Panc1 (cell line): ENCODE data around the gene HCN4. TPM values are rescaled to one million over a fixed set of nuclear protein-coding genes. Genes with fewer than 3 reads are reported as not detected.

Experiments used
- ATAC-seq: fragments of 200-7000 bp; cut with Tn5 transposase; 2 replicates; pipeline ENCODE4 v1.9.1; 2020; ENCODE audit warnings: mild to moderate bottlenecking, moderate library complexity
- BruUV-seq: library from RNA; stranded (reverse); fragments of 400-500 nt; replicated peaks from 2 replicates; lab custom pipeline; 2021; lab: Mats Ljungman, UMichigan
- CTCF ChIA-PET: fragments of 300-600 bp; sonication (Branson Sonifier 250); formaldehyde crosslinking; loops from one replicate; lab custom pipeline; 2022; ENCODE audit warnings: antibody characterized with exemption; lab: Charles Lee
- POLR2A ChIA-PET: fragments of 300-600 bp; sonication (Branson Sonifier 250); formaldehyde crosslinking; loops from one replicate; lab custom pipeline; 2022; ENCODE audit warnings: antibody characterized with exemption; lab: Charles Lee
- DNase-seq: peaks from one replicate; pipeline ENCODE4 v3.0.0-alpha.2; 2010; ENCODE audit warnings: low read depth, low spot score
- H3K27ac ChIP-seq: 2 replicates; pipeline ENCODE4 v1.5.1; 2011; ENCODE audit warnings: mild to moderate bottlenecking, low read length, inconsistent platforms
- H3K27me3 ChIP-seq: fragments of 200-500 bp; sonication (Bioruptor generic); 2 replicates; pipeline ENCODE4 v1.6.0; 2014; ENCODE audit warnings: low read length, inconsistent platforms; ENCODE audit not compliant: control insufficient read depth, insufficient read depth
- H3K36me3 ChIP-seq: fragments of 200-500 bp; sonication (Bioruptor generic); 2 replicates; pipeline ENCODE4 v1.5.1; 2014; ENCODE audit warnings: inconsistent platforms, mild to moderate bottlenecking, low read length, moderate library complexity; ENCODE audit not compliant: control insufficient read depth, insufficient read depth
- H3K4me1 ChIP-seq: 2 replicates; pipeline ENCODE4 v1.5.1; 2011; ENCODE audit warnings: inconsistent platforms, mild to moderate bottlenecking, low read length, moderate library complexity; ENCODE audit not compliant: control insufficient read depth, insufficient read depth
- H3K4me3 ChIP-seq, 2 experiments: 2 replicates each; pipeline ENCODE4 v1.5.1; 2011 to 2012; ENCODE audit warnings: low read depth in 2 of 2, low read length in 2 of 2, mild to moderate bottlenecking in 2 of 2, inconsistent platforms in 1 of 2, moderate library complexity in 1 of 2
- H3K9me3 ChIP-seq: fragments of 200-500 bp; sonication (Bioruptor generic); 2 replicates; pipeline ENCODE4 v1.5.1; 2014; ENCODE audit warnings: low read depth, mild to moderate bottlenecking, inconsistent platforms, low read length, moderate library complexity; ENCODE audit not compliant: control insufficient read depth, insufficient read depth
- POLR2AphosphoS5 ChIP-seq: IDR thresholded peaks from 2 replicates; pipeline ENCODE4 v1.6.1; 2012; ENCODE audit warnings: mild to moderate bottlenecking, low read depth, low read length, moderate library complexity
- SIN3A ChIP-seq: IDR thresholded peaks from 2 replicates; pipeline ENCODE4 v1.6.1; 2012; ENCODE audit warnings: low read depth, mild to moderate bottlenecking, low read length, moderate library complexity, borderline replicate concordance; ENCODE audit not compliant: insufficient read depth
- TCF7L2 ChIP-seq: IDR thresholded peaks from 2 replicates; pipeline ENCODE4 v1.6.1; 2011; ENCODE audit warnings: mild to moderate bottlenecking, low read depth, low read length, inconsistent platforms
- in situ Hi-C: cut with HindIII; loops from 2 replicates; pipeline ENCODE4 v1.10.0; 2016; ENCODE audit warnings: low sequenced_read_pairs, low pct_unique_long_range_greater_than_20kb
- intact Hi-C: fragments of 100-400 bp; cut with micrococcal nuclease; formaldehyde crosslinking; loops from one replicate; pipeline ENCODE4 v1.10.0; 2022; ENCODE audit not compliant: unreplicated experiment
- total RNA-seq: library from RNA; stranded (reverse); gene quantifications from one replicate; pipeline ENCODE4 v1.2.1, GENCODE V29; 2021; ENCODE audit not compliant: unreplicated experiment
- TF ChIP-seq, protein P1 (sequence below), 2 experiments: IDR thresholded peaks; 2 replicates each; pipeline ENCODE4 v1.6.1; 2011 to 2012; ENCODE audit warnings: low read depth in 2 of 2, control low read depth in 1 of 2, low read length in 1 of 2, mild to moderate bottlenecking in 1 of 2, moderate library complexity in 1 of 2; ENCODE audit not compliant: insufficient read depth in 1 of 2
- TF ChIP-seq, protein P2 (sequence below): fragments of 450-650 bp; IDR thresholded peaks from 2 replicates; pipeline ENCODE4 v1.5.1; 2017; ENCODE audit warnings: mild to moderate bottlenecking

Gene HCN4
- total RNA-seq, 1 experiment from 2014 or later: 0.15 TPM

DNA sequence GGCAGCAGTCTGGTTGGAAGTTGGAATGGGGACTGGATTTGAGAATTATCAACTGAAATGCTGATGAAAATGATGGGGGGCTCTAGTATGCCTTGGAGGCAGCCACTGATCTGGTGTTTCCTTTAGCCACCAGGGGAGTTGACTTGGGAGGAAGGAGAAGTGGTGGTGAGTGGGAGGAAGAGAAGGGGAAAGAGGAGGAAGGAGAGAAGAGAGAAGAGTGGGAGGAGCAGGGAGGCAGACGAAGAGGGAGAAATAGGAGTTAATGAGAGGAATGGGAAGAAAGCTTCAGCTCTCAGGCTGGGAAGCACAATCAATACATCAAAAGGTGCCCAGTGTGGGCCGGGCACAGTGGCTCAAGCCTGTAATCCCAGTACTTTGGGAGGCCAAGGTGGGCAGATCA, 23.3 kb upstream of the HCN4 start:
- in situ Hi-C loops (no loop called here), intact Hi-C loops (no loop called here)
- ChIA-PET POLR2A (no interaction called here), CTCF (no interaction called here)
- Histone ChIP-seq H3K27me3 (no peaks in the 10 kb centered on the region; the same call in 1 of the 2 replicates), H3K27ac (no peak overlapping the region), H3K9me3 (no peaks in the 10 kb centered on the region), H3K36me3 (no peaks in the 10 kb centered on the region), H3K4me1 (peaks cover 8% of the 10 kb centered on the region), H3K4me3 (no peak overlapping the region)
- TF ChIP-seq TCF7L2: no peak
- TF ChIP-seq POLR2AphosphoS5: no peak
- no peak for TF ChIP-seq SIN3A
- TF ChIP-seq, protein P1, sequence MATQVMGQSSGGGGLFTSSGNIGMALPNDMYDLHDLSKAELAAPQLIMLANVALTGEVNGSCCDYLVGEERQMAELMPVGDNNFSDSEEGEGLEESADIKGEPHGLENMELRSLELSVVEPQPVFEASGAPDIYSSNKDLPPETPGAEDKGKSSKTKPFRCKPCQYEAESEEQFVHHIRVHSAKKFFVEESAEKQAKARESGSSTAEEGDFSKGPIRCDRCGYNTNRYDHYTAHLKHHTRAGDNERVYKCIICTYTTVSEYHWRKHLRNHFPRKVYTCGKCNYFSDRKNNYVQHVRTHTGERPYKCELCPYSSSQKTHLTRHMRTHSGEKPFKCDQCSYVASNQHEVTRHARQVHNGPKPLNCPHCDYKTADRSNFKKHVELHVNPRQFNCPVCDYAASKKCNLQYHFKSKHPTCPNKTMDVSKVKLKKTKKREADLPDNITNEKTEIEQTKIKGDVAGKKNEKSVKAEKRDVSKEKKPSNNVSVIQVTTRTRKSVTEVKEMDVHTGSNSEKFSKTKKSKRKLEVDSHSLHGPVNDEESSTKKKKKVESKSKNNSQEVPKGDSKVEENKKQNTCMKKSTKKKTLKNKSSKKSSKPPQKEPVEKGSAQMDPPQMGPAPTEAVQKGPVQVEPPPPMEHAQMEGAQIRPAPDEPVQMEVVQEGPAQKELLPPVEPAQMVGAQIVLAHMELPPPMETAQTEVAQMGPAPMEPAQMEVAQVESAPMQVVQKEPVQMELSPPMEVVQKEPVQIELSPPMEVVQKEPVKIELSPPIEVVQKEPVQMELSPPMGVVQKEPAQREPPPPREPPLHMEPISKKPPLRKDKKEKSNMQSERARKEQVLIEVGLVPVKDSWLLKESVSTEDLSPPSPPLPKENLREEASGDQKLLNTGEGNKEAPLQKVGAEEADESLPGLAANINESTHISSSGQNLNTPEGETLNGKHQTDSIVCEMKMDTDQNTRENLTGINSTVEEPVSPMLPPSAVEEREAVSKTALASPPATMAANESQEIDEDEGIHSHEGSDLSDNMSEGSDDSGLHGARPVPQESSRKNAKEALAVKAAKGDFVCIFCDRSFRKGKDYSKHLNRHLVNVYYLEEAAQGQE (IDR thresholded peaks at IDR 0.05; ENCODE audit: insufficient read depth in 1 of 2, low read depth in 2 of 2, low read length in 1 of 2): no peak
- TF ChIP-seq, protein P2, sequence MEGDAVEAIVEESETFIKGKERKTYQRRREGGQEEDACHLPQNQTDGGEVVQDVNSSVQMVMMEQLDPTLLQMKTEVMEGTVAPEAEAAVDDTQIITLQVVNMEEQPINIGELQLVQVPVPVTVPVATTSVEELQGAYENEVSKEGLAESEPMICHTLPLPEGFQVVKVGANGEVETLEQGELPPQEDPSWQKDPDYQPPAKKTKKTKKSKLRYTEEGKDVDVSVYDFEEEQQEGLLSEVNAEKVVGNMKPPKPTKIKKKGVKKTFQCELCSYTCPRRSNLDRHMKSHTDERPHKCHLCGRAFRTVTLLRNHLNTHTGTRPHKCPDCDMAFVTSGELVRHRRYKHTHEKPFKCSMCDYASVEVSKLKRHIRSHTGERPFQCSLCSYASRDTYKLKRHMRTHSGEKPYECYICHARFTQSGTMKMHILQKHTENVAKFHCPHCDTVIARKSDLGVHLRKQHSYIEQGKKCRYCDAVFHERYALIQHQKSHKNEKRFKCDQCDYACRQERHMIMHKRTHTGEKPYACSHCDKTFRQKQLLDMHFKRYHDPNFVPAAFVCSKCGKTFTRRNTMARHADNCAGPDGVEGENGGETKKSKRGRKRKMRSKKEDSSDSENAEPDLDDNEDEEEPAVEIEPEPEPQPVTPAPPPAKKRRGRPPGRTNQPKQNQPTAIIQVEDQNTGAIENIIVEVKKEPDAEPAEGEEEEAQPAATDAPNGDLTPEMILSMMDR: no peak
- DNase-seq (no peak), ATAC-seq (no peak)
- no TSS peak for BruUV-seq

DNA sequence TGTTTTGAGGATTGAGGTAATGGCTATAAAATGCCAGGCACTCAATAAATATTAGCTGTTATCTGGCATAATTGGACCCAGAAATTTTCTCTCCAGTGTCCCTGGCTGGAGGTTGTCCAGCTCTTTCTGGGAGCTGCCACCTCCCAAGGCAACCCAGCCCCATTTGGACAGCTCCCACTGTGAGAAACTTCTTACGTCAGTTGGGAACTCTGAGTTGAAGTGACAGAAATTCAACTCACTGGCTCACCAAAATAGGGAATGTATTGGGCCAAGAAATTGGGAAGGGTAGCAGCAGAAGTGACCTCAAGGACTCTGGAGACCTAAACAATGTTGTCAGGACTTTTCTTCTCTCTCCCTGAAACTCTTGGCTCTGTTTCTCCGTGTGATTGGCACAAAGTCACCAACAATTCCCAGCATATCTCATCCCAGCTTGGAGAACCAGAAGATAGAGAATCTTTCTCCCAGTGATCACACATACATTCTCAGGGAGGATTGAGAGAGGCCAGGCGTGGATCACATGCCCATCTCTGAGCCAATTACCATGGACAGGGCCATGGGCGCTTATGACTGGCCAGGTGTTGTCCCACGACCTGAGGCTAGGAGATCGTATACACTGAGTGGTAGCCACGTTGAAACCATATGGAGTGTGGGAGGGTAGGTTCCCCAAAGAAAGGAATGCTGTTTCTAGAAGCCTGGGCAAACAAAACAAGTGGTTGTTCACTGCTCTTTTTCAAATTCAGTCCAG, 22.5 kb upstream of the HCN4 start:
- no peak overlapping the region for H3K4me3 ChIP-seq
- intact Hi-C loops: no loop called here
- in situ Hi-C loops: no loop called here
- H3K4me1 ChIP-seq: peaks cover 8% of the 10 kb centered on the region
- no peak for ATAC-seq
- ChIA-PET POLR2A (interaction anchor here (0.6 kb wide), 1 partner anchor 295 kb away, joined by 3 read pairs; no protein-coding TSS in a partner anchor), CTCF (no interaction called here)
- H3K36me3 ChIP-seq: no peaks in the 10 kb centered on the region
- TF ChIP-seq POLR2AphosphoS5: no peak
- TF ChIP-seq, protein P1 (IDR thresholded peaks at IDR 0.05; ENCODE audit: insufficient read depth in 1 of 2, low read depth in 2 of 2, low read length in 1 of 2): peak; percentile 58 to 67; a peak in 3 of 4 replicates
- H3K9me3 ChIP-seq: no peaks in the 10 kb centered on the region
- DNase-seq: no peak
- BruUV-seq: no TSS peak
- no peaks in the 10 kb centered on the region; the same call in 1 of the 2 replicates for H3K27me3 ChIP-seq
- no peak overlapping the region for H3K27ac ChIP-seq
